HG02981 (cell line): ENCODE results near the gene AUTS2.
"Not testable (repeated sequence)": the region's sequence is repeated elsewhere in the genome, so short reads cannot be mapped to it uniquely, and the experiment has no call there.

Source experiments
- ATAC-seq: cut with Tn5 transposase; IDR thresholded peaks from one replicate; pipeline ENCODE4 v1.9.1; 2021; ENCODE audit warnings: mild to moderate bottlenecking, moderate library complexity; ENCODE audit not compliant: unreplicated experiment

The AUTS2 gene

DNA sequence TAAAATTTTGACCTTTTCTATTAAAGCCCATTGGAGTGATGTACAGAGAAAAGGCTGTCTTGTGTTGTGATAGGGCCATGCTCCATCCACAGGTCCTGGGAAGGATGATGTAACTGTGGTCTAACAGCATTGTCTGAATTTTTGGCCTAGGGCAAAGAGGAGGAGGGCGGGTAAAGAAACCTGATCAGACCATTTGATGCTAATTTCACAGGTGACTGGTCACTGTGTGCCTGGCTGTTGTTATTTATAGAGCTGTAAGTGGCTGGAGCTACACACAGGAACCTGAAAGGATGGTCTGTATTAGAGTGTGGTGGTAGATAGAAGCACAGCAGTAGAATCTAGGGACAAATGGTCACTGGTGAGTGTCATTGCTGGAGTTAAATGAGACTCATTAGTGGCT is 182.1 kb downstream of the AUTS2 start:
- no peak for ATAC-seq

DNA sequence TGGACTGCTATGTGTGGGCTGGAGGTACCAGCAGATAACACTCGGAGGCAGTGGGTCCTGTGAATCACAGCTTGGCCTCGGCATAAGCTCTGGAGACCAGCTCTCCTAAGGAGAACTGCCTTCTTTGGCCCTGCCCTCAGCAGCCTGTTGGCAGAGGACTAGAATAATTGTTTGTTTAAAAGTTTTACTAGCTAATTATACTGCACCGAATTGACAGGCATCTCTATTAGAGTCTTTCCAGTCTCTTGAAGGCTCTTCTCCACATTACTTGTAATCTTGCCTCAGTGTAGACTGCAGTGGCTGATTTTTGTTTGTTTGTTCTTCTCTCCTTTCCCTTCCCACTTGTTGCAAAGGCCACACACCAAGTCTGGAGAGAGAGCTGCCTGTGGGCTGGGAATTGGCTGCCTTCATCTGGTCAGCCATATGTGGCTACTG is 183.2 kb downstream of the AUTS2 start:
- no peak for ATAC-seq

DNA sequence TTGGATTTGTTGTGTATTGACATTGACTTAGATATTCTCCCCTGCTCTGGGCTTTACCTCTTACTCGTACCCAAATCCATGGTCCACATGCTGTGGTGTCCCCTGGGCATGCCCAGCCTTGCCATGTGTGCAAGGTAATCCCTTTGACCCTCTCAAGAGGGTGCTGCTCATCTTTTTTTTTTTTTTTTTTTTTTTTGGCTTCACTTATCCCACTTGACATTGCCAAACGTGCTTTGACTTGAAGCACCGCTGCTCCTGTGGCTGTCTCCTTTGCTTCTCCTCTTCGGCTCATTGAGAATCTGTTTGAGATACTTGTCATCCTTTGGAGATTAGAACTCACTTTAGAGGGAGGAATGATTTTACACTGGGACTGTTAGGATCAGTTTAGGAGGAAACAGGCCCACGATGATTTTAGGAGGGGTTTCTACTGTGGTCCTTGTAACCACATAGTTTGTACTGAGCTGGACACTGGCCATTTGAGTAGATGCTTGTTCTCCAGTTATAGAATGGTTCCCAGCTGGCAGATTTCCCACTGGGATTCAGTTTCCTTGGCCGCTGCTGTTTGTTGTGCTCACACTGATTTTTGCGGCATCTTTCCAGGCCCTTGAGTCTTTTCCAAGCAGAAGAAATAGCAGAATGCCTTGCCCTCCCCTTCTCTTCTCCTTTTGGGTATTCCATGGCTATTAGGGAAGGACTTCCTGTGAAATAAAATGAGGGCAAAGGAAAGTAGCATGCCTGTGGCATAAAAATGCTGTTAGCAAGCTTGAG is 184.8 kb downstream of the AUTS2 start:
- no peak for ATAC-seq

DNA sequence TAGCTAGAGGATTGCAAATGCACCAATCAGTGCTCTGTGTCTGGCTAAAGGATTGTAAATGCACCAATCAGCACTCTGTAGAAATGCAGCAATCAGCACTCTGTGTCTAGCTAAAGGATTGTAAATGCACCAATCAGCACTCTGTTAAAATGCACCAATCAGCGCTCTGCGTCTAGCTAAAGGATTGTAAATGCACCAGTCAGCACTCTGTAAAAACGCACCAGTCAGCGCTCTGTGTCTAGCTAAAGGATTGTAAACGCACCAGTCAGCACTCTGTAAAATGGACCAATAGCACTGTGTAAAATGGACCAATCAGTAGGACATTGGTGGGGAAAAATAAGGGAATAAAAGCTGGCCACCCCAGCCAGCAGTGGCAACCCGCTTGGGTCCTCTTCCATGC is 187.9 kb downstream of the AUTS2 start:
- ATAC-seq: not testable (repeated sequence)

DNA sequence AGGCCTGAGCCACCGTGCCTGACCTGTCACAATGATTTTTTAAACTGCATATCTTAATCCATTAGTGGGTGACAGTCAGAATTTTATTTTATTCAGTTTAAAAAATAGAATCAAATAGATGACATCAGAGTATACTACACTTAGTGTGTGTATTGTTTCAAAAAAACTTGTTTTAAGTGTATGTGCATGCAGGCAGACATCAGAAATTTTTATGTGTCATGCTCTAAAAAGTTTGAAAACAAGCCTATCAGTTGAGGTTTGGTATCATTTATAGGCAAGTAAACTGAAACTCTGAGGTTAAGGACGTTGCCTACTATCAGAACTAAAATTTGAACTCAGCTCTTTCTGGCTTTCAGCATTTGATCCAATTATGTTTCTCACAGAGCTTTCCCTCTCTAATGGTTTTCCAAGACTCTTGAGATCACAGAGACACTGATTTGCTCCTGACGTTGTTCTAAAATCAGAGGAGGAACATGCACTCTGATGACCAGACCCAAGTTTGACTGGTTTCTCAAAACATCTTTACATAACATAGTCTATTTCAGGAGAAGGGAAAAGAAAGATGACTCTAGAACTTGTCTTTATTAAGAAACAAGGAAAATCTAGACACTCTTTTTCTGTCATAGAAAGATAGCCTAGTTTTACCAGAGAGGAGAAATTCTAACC is 188.6 kb downstream of the AUTS2 start:
- ATAC-seq: no peak

DNA sequence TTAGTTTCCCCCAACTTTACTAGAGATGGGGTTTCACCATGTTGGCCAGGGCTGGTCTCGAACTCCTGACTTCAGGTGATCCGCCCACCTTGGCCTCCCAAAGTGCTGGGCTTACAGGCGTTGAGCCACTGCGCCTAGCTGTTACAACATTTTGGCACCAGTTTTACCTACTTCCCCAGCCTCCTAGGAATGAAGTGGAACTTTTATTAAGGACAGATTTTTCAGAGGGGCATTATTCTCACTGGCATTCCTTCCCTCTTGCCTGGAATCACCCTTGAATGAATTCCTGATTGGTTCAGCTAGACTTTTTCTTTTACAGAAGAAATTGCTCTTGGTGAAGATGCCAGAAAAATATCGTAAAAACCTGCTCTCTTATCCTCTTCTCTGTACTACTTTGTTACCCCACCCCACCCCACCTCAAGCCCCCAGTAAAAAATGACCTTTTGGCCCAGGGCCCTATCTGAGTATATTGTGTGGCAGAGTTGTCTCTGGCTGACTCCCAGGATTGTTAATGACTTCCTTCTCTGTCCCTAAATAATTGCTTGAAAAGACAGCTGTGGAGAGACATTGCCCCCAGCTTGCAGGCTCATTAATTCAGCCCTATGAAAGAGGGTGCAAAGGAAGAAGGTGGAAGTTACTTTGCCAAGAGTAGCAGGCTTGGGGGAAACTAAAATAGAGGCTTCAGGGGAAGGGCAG is 189.6 kb downstream of the AUTS2 start:
- no peak for ATAC-seq

DNA sequence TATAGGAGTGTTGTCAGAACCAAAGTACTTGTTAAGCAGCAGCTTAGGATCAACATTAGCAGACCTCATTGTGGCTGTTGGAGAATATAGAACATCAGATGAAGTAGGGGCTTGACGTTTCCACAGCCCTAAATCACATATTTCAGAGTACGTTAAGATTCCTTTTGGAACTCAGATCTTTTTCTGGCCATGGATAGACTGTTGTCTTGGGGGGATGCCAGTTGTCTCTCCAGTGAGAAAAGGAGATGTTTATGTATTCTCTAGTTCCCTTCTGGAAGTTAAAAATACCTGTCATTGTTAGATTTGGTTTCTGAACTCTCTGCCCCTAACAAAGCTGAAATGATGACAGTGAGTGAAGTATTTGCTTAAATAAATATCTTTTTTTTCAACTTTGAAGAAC is 191.3 kb downstream of the AUTS2 start:
- no peak for ATAC-seq

DNA sequence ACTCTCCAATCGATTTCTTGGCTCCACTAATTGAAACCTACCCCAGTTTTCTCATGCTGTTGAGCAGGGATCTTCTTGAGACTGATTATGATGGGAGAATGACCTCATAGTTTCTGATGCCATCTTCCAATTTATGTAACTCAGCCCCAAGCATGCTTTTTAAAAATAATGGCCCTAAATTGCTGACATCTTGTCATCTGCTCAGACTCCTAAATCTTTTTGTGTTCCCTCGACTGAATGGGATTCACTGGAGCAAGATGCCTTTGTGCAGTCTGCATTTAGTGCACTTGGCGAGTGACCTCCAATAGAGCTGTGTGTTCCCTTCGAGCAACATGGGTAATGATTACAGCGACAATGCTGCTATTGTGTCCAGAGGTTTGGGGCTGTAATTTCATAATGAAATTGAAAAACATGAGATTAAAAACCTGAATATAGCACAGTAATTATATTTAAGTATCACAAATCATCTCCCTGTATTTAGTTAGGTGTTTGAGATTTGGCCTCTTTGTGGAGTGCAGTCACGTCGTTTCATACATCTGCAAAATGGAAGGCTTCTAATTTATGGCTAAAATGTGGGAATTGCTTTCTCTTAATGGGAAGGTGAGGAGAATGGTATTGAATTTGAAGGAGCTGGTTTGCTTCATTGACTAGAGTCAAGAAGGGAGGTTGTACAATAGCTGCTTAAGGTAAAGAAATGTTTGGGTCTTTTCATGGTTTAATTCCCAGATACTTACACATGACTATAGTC is 192.9 kb downstream of the AUTS2 start:
- ATAC-seq: no peak

DNA sequence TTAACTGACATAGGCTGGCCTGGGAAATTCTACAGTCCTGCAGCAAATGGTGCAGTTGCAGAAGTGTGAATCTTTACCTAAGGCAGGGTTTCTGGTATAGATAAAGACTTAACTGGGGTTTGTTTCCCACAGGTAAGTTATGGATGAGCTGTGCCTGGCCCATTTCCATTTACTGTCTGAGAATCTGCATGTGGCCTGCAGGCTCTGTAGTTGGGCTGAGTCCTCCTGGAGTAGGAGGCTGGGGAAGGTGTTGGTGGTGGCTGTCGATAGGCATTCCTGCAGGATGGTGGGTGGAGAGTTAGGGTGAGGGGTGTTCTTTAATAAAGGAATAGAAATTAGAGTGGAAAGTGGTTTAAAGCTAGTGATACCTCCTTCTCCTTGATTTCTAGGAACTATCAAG is 193.5 kb downstream of the AUTS2 start:
- no peak for ATAC-seq

DNA sequence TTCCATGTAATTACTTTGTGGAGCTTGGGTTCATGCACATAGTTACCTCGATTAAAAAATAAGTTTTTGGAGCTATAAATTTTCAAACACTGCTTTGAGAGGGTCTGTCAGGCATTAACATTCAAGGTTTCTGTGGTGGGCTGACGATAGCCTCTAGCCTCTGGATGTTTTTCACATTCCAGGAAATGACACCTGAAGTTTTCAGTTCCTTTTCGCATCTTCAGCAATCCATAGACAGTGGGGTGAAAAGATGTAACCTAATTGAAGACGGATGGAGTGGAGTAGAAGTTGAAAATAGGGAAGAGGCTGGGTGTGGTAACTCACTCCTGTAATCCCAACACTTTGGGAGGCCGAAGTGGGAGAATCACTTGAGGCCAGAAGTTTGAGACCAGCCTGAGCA is 197.7 kb downstream of the AUTS2 start:
- ATAC-seq: no peak

DNA sequence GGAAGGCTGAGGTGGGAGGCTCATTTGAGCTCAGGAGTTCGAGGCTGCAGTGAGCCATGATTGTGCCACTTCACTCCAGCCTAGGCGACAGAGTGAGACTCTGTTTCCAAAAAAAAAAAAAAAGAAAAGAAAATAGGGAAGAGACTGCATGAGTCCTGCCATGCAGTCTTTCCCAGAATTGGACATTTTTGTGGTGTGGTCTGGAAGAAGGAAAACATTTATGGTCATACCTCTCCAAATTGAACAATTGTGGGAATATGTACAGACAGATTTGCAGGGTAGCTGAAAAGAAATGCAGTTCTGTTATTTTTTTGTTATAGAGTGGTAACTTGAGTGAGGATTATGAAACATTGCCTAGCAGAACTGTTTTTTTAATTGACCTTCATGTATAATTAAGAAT is 198.1 kb downstream of the AUTS2 start:
- ATAC-seq: no peak

DNA sequence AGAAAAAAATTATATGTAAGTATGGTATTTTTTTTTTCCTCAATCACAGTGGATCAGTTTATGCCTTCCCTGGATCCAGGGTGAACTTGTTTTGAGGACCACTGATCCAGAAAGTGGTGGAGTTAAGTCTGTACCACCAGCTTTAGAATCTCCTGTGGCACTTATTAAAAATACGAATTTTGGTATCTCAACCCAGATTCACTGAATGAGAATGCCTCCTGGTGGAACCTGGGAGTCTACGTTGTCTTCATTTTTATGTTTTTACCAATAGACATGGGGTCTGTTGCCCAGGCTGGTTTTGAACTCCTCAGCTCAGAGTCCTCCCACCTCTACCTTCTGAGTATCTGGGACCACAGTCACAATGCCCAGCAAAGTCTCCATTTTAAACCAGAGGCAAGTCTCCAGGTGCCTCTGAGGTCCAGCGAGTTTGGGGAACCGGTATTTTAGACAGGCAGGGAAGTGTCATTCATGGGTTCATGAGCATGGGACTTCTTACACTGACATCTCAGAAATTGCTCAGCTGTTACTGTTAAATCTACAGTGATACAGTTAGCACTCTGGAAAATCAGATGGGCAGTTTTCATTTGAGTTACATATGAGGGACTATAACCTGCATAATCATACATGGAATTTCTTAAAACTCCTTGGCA is 200.9 kb downstream of the AUTS2 start:
- no peak for ATAC-seq

DNA sequence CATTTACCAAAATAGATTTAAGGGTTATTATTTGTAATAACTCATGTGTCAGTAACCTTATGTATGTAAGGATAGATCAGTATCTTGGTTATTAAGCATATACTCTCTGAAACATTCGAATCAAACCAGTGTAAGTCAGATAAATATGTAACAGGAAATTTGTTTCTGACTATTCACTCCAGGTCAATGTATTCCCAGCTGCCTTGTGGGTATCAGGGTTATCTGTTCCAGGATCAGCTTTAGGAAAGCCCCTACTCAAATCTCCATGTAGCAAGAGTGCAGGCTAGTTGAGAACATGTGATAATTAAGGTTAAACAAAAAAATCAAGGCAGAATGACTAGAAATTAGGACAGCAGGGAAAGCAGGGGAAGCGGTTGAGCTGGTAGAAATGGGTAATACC is 201.7 kb downstream of the AUTS2 start:
- no peak for ATAC-seq

DNA sequence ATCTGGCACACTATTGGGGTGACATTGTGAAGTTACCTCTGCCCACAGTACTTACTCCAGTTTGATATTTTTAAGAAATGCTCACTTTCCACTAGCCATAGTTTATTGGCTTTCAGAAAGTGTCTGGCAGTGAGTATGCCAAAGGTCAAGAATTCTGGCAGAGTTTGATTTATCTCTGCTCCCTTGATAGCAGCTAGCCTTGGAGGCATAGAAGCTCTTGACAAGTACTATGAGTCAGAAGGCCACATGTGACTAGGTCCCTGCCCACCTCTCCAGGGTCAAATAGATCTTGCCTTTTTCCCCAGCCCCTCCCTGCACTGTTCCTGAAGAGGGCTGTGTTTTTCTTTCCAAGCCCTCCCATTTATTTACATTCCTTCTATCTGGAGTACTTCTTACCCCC is 202.2 kb downstream of the AUTS2 start:
- no peak for ATAC-seq

DNA sequence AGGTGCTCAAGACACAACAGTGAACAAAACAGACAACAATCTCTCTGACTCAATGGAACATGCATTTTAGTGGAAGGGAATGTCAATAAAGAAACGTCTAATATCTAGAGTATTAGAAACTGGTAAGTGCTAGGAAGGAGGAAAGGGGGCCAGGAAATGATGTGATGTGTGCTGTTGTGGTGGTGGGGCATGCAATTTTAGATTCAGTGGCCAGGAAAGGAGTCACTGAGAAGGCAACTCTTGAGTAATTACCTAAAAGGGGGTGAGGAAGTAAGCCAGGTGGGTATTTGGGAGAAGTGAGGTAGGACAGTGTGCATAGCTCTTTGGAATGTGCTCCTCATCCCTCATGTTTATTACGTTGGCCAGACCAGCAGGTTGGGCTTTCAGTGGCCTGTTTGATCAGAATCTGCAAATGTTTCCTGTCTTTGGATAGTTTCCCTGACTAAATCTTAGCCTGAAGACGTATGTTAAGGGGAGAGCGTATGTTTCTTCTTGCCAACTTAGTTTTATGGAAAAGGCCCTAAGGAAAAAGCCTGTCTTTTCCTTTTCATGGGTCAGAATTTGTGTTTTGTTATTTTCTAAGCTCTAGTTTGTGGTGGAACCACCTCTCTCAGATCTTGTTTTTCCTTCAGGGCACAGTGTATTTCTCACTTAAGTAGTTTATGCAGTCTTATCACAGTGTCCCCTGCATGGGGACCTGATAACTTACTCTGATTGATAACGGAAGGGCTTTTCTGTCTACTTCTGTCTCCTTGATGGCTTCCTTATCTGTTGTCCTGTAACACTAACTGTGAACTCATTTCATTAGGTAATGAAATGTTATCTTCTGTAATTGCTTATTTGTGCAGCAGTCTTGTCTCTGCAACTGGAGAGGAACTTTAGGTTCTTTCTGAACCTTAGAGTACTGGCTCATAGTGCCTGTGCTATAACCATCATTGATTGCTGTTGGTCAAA is 203.7 kb downstream of the AUTS2 start:
- ATAC-seq: no peak

DNA sequence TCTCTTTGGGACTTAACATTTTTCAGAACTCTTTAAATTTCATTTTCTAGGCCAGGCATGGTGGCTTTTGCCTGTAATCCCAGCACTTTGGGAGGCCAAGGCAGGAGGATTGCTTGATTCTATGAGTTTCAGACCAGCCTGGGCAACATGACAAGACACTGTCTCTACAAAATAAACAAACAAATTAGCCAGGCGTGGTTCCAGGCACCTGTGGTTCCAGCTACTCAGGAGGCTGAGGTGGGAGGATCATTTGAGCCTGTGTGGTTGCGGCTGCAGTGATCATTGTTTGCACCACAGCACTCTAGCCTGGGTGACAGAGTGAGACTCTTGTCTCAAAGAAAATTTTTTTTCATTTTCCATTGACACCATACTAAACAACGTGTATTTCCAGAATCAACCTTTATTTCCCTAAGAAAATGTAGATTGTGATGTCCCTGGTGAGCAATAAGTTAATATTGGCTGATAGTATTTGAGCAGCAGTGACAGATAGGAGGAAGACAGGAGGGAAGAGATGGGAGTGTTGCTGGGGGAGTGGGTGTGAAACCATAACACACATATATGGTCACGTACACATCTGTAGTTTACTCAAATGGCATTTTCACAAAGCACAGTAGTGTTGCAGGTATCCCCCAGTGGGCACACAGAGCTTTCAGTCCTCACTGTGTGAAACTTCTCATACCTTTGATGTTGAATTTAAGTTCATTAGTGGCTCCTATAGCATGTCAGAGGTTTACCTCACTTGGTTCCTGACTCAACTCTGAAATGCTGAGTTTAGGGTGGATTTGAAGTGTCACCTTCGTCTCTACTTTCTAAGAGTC is 205.6 kb downstream of the AUTS2 start:
- peak; percentile 90 for ATAC-seq

DNA sequence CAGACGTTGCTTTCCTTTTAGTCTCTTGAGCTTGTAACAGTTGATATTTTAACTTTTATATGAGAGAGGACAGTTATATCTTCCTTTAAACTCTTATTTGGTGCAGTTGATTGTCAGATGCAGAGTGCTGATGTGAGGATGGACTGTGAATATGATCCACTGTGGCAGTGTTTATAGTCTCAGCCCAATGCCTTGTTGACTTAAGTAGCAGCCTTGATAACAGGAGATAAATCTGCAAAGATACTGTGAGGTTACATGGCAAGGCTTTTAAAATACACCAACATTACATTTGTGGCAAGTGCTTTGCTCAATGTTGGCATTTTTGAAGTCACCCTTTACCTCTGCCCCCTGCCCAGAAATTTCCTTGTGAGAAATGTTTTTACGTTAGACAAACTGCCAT is 206.7 kb downstream of the AUTS2 start:
- no peak for ATAC-seq

DNA sequence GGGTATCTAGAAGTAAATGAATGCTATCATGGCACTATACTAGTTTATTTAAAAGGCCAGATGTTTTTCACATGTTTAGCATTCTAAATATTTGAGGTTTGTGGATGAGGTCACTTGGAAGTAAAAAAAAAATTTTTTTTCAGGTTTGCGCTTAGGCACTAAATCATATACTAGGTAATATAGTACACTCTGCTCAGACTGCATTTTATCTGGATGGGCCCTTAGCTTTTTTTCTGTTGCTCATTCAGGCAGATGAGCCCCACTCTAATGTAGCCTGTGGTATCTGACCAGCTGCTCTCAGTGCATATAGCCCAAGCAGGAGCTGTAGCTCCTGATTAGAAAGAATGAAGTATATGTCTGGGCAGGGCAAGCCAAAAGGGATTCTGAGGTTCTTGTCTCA is 210.1 kb downstream of the AUTS2 start:
- ATAC-seq: no peak
